EH (cell line): ENCODE measurements around the gene AMDHD2.
"Not testable (repeated sequence)": the region's sequence is repeated elsewhere in the genome, so short reads cannot be mapped to it uniquely, and the experiment has no call there.

ENCODE experiments used
- DNase-seq: peaks from one replicate; pipeline ENCODE4 v3.0.0-alpha.2; 2015; ENCODE audit warnings: low read depth

The AMDHD2 gene

GRCh38 chr16:2533912-2534311, 13.7 kb downstream of the AMDHD2 start:
- DNase-seq = no peak

GRCh38 chr16:2534335-2534734, 14.2 kb downstream of the AMDHD2 start:
- not testable (repeated sequence) for DNase-seq

DNA sequence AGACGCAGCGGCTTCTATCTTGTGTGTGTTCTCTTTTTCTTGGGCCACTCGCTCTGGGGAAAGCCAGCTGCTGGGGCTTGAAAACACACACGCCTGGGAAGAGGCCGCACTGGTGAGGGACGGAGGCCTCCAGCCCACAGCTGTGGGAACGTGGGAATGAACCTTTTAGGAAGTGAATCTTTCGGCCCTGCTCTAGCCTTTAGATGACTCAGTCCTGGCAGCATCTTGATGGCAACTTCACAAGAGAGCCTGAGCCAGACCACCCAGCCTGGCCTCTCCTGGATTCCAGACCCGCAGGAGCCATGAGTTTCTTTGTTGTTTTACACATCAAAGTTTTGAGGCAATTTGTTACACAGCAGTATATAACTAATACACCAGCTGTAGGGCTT, 15.4 kb downstream of the AMDHD2 start:
- peak; percentile 74 for DNase-seq

- DNase-seq = peak; percentile 95
Observed at GRCh38 chr16:2537451-2538379, 17.5 kb downstream of the AMDHD2 start, which contains the start of gene PDPK1. Gene PDPK1, plus strand, starts transcription at chr16:2538021. Its CDS starts 92 bp downstream, at chr16:2538113.

DNA sequence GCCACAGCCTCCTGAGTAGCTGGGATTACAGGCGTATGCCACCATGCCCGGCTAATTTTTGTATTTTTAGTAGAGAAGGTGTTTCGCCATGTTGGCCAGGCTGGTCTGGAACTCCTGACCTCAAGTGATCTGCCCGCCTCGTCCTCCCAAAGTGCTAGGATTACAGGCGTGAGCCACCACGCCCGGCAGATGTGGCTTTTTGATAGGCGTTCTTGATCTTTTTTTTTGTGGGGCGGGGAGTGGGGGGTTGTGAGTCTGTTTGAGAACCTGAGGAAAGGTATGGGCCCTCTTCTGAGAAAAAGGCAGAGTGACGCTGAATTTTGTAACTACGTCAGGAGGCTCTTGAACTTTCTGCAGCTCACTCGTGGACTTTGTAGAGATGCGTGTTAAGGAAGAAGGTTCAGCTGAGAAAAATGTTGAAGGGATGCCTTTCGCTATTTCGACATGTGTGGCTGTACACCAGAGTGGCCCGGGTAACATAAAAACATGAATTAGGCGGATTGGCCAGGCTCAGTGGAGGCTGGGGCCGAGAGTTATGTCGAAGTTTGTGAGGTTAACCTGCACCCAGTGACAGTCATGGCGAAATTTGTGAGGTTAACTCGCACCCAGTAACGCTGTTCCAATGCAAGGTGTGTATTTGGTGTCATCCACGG, 19.1 kb downstream of the AMDHD2 start:
- not testable (repeated sequence) for DNase-seq

- DNase-seq = not testable (repeated sequence)
Observed at GRCh38 chr16:2539845-2540458, 19.8 kb downstream of the AMDHD2 start.

DNA sequence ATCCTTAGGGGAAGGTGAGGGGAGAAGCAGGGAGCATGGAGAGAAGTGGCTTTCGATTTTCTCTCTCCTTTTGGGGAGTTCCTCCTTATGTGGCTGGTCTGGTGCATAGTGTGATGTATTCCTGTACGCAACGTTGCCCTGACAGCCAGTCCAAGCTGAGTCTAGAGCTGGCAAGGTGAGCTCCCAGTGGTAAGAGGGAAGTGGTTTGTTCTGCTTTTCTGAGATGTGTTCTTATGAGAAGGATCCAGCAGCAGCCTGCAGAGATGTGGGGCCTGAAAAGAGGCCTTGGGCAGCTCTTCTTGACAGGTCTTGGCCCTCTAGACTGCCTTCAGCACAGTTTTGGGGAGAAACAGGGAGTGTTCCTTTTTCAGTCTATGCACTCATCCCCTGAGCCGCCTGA, 20.7 kb downstream of the AMDHD2 start:
- not testable (repeated sequence) for DNase-seq

GRCh38 chr16:2541409-2541808, 21.2 kb downstream of the AMDHD2 start:
- DNase-seq = not testable (repeated sequence)

- DNase-seq = not testable (repeated sequence)
Observed at GRCh38 chr16:2543771-2544170, 23.6 kb downstream of the AMDHD2 start.

DNA sequence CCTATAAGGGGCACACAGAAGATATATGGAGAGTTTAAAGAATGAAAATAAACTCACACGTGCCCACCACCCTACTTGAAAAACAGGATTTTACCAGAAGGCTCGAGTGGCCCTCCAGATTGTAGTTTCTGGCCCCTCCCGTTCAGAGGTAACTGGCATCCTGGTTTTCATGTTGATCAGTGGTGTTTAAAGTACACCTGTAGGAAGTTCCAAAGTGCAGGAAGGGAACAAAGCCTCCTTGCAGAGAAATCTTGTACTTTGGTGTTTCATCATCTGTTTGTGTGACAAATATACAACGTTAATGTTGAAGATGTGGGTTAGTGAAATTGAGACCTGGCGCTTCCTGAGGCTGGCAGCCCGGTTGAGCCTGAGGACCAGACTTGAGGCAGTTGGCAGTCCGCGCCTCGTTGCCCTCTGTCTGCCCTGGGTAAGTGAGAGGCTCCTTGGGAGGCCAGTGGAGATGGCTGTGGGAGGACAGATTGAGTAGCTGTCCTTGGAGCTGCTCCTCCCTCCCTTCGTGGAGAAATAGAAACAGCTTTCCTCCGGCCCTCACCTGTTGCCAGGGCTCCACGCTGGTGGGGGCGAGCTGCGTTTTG, 30.2 kb downstream of the AMDHD2 start:
- DNase-seq = not testable (repeated sequence)

DNA sequence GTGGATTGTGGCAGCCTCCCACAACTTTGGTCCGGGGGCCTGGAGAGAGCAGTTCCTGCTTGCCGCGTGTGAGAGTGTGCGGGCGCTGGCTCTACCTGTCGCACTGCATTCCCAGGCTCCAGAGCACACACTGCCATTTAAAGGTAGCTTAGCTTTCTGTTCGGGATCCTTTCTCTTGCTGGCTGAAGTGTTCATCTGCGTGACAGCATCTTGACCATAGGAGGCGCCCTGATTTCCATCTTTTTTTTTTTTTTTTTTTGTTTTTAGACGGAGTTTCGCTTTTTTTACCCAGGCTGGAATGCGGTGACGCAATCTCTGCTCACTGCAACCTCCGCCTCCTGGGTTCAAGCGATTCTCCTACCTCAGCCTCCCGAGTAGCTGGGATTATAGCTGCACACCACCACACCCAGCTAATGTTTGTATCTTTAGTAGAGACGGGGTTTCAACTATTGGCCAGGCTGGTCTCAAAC, 31.3 kb downstream of the AMDHD2 start:
- not testable (repeated sequence) for DNase-seq

GRCh38 chr16:2554709-2555425, 34.7 kb downstream of the AMDHD2 start:
- DNase-seq = not testable (repeated sequence)

DNA sequence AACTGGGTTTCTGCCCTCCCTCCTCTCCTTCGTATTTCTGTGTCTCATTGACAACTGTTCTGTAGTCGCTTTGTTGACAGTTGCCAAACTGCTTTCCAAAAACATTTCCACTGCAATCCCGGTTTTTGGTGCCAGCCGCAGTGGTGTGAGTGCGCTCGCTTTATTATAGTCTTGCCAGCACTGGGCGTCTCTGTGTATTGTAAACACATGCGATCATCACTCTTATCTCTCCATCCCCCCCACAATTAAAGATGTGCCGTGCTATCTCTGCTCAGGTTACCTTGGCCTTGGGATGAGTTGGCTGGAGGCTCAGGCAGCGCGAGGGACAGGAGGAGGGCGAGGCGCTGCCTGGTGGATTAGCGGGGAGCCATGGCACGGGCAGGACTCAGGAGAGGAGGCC, 37.0 kb downstream of the AMDHD2 start:
- not testable (repeated sequence) for DNase-seq

- not testable (repeated sequence) for DNase-seq
Observed at GRCh38 chr16:2560131-2560797, 40.1 kb downstream of the AMDHD2 start.

- not testable (repeated sequence) for DNase-seq
Observed at GRCh38 chr16:2560798-2561133, 40.6 kb downstream of the AMDHD2 start.

DNA sequence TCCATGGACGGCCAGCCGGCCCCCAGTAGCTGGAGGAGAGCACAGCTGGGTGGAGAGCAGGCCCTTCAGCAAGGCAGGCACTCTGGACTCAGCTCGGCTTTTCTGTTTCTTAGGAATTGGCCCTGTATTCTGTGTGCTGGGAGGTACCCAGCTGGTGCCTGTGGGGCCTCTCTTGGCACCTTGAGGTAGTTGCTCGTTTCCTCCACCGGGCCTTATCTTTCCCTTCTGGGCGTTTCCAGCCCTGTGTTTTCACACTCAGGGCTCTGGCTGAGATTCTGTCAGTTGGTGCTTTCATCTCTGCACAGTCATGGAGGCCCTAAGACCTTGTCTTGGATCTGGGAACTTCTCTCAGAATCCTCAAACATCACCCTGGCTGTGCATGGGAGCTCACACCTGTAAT, 47.3 kb downstream of the AMDHD2 start:
- not testable (repeated sequence) for DNase-seq

DNA sequence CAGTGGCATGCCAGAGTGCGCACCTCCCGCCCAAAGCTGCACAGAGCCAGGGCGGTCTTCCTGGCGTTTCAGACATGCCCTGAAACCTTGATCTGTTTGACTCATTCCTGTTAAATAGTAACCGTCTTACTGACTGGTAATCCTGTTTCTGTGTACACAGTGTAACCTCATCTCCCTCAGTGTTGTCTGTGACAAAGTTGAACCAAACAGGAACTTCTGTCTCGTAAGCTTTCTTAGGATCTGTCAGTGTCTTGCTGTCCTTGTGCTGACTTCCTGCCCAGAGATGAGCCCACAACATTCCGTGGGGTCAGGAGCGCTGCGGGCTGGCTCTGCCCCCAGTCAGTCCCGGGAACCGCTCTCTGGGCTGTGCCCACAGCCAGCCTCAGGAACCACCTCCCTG, 48.4 kb downstream of the AMDHD2 start:
- not testable (repeated sequence) for DNase-seq

DNA sequence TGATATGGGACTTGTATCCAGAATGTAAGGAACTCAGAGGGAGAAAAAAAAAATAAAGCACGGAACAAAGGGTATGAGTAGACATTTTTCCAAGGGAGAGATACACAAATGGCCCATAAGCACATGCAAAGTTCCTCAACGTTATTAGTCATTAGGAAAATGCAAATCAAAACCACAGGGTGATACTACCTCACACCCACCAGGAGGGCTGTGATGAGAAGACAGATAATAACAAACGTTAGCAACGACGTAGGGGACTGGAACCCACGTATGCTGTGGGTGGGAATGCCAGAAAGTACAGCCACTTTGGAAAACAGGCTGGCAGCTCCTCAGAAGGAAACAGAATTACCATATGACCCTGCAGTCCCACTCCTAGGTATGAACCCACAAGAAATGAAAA, 52.5 kb downstream of the AMDHD2 start:
- DNase-seq = not testable (repeated sequence)

DNA sequence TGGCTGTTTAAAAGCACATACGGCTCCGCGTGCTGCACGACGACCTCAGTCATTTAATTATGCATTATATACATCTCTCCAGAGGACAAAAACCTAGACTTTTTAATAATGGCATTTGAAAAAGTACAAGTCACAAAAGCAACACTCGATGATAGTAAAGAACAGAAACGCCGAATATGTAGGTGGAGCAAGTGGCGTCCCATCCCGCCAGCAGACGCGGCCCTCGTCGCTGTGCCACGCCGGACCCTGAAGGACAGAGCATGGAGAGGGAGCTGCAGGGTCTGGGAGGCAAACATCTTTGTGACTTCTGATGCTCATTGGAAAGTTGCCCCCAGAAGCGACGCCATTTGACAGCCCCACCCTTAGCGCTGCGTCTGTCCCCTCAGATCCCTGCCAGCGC, 55.7 kb downstream of the AMDHD2 start:
- DNase-seq = not testable (repeated sequence)

DNA sequence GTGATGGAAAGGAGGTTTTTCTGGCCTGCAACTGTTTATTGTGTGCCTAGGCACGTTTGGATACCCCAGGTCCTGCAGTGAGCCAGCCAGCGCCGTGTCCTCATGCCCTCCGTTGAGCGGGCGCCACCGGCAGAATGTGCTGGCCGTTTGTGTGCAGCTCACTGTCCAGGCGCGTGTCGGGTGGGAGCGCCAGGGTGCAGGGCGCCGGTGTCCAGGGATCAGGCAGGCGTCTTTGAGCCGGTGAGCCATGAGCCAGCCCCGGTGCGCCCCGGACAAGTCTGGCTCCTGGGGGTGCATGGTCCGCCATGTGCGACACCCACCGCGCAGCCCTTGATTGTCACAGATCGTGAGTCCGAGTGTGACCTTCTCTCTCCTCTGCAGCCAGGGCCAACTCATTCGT, 56.9 kb downstream of the AMDHD2 start:
- DNase-seq = not testable (repeated sequence)

GRCh38 chr16:2578905-2579304, 58.7 kb downstream of the AMDHD2 start:
- DNase-seq = not testable (repeated sequence)
